ENCODE results near the gene CLEC17A.
"Not testable (repeated sequence)": the region's sequence is repeated elsewhere in the genome, so short reads cannot be mapped to it uniquely, and the experiment has no call there.

The CLEC17A gene, protein sequence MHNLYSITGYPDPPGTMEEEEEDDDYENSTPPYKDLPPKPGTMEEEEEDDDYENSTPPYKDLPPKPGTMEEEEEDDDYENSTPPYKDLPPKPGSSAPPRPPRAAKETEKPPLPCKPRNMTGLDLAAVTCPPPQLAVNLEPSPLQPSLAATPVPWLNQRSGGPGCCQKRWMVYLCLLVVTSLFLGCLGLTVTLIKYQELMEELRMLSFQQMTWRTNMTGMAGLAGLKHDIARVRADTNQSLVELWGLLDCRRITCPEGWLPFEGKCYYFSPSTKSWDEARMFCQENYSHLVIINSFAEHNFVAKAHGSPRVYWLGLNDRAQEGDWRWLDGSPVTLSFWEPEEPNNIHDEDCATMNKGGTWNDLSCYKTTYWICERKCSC

DNA sequence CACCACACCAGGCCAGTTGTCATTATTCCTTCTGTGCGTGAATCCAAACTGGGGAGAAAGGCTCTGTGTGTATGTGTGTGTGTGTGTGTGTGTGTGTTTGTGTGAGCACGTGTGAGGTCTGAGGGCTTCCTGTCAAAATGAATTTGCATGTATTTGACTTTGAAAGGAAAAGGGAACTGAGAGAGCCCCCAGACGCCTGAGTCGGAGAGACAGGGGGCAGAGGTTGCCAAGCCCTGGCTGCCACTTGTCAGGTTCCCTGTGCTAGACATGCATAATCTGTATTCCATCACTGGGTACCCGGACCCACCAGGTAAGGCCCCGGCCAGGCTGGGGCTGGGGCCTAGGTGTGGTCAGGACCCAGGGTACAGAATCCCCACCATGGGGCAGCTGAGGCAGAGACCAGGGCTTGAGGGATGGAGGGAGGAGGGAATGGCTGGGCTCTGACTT is at the start of gene CLEC17A:
Gene CLEC17A, plus strand, starts transcription at position 191 of the 447 bp plus-strand sequence. Its CDS starts 77 bp downstream, at position 268.
- no peak for DNase-seq

DNA sequence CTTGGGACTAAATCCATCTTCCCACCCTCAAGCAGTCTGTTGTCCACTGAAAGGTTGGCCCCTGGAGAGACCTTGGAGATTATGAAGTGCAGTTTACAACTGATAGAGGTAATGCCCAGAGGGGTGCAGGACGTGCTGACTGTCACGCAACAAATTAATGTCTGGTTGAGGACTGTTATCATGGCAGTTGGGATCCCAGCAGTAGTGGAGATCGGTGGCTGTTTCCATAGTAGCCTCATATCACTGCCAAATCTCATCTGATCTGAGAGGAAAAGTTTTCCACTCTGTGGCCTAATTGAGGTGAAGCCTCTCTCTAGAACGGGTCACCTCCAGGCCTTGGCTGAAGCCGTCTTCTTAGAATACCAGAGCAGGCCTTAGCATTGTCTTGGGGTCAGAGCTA is 49.4 kb upstream of the CLEC17A start:
- no peak for DNase-seq

DNA sequence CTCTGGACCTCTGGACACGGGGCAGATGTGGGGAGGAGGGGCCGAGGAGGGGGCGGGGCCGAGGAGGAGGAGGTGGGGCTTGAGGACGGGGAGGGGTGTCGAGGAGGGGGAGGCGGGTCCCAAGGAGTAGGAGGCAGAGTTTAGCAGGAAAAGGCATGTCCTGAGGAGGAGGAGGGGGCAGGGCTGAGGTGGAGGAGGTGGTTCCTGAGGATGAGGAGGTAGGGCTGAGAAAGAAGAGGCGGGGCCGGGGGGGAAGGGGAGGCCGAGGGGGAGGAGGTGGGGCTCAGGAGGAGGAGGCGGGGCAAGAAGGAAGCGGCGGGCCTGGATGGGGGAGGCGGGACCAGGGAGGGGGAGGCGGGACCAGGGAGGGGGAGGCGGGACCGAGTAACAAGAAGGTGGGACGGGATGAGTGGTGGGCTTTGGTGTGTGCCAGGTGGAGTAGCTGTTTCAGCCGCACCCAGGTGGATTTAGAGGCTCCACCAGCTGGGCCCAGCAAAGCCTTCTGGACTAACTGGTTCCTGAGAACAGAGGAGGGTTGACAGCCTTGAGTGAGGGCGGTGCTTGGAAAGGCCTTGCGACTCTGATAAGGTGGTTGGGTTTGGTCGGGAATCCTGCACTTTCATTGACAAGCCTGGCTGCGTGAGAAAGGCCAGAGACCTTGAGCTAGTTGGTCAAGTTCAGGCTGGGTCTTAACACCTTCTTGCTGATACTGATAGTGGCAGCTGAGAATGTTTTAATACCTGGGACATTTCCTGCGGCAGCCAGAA is 45.8 kb upstream of the CLEC17A start:
- DNase-seq = peak; percentile 66

DNA sequence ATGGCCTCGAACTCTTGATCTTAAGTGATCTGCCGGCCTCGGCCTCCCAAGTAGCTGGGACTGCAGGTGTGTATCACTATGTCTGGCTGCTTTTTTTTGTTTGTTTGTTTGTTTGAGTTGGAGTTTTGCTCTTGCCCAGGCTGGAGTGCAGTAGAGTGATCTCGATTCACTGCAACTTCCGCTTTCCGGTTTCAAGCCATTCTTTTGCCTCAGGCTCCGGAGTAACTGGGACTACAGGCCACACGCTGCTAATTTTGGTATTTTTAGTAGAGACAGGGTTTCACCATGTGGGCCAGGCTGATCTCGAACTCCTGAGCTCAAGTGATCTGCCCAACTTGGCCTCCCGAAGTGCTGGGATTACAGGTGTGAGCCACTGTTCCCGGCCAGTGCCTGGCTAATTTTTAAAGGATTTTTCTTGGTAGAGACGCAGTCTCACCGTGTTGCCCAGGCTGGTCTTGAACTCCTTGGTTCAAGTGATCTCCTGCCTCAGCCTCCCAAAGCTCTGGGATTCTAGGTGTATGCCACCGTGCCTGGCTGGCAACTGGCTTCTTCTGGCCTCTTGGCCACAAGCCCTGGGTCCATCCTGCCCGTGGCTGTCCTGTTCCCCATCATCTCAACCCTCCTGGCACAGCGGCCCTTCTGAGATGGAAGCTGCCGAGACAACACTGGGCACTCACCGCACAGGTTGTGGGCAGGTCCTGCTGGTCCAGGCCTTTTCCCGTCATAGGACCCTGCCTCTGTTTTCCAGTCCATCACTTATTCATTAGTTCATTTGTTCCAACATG is 42.0 kb upstream of the CLEC17A start:
- DNase-seq = no peak

DNA sequence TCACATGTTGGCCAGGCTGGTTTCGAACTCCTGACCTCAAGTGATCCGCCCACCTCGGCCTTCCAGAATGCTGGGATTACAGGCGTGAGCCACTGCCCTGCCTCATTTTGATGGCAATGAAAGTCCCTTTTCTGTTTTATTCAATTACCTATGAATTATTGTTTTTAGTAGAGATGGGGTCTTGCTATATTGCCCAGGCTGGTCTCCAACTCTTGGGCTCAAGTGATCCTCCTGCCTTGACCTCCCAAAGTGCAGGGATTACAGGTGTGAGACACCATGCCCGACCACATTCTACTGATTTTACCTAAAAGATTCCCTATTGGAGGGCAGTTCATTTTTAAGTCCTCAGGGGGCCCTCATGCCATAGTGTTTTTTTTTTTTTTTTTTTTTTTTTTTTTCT is 40.9 kb upstream of the CLEC17A start:
- not testable (repeated sequence) for DNase-seq

DNA sequence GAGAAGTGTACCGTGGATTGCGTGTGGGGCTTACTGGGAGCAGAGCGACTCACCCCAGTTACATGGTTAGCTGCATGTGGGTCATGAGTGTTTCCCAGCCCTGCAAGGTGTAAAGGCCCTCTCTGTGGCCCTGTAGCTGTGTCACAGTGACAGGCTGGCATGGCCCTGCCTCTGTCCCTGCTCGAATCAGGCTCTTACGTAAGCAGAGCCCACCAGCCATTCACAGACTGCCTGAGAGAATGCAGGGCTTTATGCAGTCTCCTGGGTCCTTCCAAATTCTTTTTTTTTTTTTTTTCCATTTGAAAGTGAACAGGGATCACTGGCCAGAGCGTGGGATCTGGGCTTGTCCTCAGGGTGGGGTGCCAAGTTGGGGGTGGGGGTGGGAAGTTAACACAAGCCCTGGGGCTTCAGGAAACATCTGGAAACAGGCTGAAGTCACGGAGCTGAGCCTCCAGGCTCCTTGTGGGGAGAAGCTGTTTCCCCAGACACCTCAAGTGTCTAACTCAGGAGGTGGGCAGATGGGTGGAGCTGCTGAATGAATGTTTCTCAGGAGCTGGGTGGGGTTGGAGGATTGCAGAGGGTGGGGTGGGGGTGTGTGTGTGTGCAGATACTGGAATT is 40.1 kb upstream of the CLEC17A start:
- no peak for DNase-seq

DNA sequence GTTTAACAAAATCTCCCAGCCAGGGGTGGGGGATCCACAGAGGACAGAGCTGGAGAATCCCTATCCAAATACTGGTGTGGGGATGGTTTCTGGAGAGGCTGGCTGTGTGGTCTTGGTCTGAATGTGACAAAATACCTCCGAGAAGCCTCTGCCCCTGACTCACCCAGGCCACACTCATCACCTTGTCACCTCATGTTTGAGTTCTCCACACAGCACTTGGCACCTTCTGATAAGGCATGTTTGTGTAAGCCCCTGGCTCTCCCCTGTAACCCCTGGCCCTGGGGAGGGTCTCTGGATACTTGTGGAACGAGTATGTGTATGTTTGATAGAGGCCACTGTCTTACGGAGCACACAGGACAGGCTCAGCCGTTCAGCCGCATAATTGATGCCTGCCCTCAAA is 38.8 kb upstream of the CLEC17A start:
- DNase-seq = no peak

DNA sequence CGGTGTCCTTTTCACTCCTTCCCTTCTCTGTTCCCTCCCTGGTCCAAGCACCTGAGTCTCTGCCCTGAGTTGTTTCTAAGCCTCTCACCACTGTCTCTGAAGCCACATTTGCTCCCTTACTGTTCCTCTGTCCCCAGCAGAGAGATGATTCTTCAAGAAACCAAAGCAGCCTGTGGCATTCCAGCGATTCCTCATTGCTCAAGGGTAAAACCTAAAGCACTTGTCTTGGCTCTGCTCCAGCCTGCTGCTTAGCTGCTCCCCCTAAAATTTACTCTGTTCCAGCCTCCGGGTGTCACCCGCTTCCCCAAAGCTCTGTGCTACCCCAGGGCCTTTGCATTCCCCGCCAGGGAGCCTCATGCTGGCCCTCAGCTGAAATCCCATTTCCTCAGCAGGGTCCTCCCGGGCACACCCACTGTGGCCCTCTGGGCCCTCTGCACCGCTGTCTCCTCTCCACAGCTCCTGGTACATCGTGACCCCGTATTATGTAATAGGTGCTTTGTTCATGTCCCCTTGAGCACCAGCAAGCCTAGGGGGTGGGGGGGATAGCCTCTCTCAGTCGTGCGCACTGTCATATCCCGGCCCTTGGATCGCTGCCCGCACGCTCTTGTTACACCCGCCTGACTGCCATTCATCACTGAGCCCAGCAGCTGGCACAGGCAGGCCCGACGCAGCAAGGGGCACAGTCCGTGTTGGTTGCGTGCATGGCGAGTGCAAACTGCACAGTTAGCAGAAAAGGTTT is 37.7 kb upstream of the CLEC17A start:
- no peak for DNase-seq

DNA sequence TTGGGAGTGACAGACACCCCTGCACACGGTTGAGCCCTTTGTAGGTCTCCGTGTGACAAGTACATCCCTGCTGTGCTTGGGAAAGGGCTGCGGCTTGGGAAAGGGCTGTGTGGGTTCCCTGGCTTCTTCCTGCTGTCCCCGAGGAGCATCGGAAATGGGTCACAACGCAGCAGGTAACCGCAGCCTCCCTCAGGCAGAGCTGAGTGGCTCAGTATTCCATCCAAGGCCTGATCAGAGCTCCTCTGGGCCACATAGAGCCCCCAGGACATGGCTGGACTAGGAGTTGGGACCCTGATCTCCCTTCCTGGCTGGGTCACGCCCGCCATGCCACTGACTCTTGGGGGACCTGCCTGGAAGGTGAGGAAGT is 37.2 kb upstream of the CLEC17A start:
- DNase-seq = no peak

DNA sequence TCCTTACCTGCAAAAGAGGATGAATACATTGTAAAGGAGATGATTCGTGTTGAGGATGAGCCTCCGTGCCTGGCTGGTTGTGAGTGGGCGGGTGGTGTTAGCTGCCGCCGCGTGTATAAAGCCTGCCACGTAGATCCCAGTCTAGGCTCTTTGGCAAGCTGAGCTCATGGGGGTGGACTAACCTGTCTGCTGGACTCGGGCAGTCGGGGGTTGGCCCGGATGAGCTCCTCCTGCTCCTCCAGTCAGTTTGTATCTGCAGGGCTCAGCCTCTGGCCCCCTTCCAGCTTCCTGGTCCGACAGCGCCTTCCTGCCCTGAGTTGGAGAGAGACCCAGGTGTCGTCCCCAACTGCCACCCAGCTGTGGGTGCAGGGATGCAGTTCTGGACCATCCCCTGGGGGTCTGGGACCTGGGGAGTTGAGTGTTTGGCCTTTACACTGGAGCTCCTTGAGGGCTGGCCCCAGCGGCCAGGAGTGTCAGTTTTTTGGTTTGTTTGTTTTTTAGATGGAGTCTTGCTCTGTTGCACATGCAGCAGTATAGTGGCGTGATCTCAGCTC is 32.6 kb upstream of the CLEC17A start:
- DNase-seq = no peak

DNA sequence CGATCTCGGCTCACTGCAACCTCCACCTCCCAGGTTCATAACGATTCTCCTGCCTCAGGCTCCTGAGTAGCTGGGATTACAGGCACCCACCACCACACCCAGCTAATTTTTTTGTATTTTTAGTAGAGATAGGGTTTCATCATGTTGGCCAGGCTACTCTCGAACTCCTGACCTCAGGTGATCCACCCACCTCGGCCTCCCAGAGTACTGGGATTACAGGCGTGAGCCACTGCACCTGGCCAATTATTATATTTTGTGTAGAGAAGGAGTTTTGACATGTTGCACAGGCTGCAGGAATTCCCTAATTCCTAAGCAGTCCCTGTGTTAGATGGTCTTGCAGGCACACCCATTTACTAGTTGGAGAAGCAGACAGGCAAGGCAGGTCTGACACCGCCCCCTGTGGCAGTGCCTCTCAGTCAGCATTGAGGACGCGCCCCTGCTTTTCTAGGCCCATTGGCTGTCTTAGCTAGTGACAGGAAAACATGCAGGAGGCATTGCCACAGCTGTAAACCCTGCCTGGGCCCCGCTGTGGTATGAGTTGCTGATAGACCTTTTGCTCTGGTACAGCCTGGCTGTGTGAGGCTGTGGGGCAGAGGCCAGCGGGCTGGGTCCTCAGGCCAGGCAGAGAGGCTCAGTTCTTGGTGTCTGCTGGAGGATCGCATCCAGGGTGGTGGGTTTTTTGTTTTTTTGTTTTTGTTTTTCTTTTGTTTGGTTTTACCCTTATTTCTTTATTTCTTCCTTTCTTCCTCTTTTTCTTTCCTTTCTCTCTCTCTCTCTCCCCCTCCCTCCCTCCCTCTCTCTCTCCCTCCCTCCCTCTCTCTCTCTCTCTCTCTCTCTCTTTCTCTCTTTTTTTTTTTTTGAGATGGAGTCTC is 31.5 kb upstream of the CLEC17A start:
- peak; percentile 86 for DNase-seq

DNA sequence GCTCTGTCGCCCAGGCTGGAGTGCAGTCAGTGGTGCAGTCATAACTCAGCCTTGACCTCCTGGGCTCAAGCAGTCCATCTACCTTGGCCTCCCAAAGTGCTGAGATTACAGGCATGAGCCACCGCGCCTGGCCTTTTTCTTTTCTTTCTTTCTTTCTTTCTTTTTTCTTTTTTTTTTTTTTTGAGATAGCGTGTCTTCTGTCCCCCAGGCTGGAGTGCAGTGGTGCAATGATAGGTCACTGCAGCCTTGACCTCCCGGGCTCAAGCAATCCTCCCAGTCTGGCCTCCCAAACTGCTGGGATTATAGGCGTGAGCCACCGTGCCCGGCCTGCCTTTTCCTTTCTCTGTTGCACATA is 30.9 kb upstream of the CLEC17A start:
- DNase-seq = not testable (repeated sequence)

DNA sequence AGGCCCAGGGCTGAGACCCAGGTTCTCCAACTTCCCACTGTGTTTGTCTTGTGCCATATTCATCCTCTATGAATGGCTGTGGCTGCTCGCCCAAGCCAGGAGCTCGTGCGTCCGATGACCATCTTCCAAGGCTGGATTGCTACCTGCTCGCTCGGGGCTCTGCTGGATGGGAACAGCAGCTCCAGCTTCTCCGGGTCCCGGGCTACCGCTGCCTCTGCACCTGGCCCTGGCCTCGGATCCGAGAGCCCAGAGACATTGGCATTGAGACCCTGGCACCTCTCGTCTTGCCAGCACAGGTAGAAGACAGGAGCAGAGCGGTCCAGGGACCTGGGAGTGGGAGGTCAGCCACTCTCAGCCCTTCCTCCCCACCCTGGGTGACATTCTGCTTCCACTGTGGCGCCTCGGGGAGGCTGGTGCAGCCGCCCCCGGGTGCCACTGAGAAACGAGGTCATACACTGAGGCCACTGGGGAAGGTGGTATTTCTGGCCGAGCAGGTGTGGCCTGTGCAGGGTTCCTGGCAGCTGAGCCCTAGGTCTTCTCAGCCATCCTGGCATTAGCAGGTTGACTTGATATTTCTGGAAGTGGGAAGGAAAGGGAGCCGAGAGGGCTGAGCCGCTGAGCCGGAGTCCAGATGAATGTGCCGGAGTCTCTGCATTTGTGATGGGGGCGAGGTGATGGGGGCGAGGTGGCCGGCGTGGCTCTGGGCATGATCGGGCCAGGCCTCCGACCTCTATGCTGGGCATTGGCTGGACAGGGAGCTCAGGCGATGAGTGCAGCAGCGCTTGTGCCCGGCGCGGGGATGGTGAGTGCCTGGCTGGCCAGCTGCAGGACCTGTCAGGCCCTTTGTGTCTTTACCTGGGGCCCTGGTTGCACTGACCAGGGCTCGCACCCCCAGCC is 29.6 kb upstream of the CLEC17A start:
- DNase-seq = no peak

DNA sequence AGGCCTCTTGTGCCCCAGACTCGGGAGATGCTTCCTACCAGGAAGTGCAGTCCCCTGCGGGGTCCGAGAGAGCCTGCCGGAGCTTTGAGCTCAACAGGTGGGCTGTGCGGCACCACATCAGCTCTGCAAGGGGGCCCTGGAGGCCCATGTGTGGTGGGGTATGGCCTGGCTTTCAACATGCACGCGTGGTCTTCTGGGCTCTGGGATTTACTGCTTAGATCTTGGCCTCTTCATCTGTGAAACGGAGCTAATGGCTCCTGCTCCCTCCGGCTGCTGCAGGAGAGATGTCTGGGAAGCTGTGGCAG is 29.0 kb upstream of the CLEC17A start:
- DNase-seq = no peak

DNA sequence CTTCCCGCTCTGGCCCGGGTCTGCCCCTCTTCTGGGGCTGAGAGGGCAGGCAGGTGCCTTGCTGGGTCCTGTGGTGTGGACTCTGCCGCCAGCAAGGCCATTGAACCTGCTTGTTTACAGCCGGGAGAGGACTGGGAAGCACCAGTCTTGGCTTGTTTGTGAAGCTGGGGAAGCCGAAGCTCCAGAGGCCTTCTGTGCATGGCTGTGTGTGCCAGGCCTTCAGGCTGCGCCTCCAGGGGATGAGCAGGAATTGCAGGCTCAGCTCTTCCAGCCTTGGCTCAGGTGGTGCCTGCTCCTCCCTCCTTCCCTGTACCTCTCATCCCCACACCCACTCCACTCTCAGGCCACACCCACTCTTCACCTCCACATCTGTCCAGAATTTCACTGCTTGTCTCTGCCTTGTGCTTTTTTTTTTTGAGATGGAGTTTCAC is 28.5 kb upstream of the CLEC17A start:
- no peak for DNase-seq

DNA sequence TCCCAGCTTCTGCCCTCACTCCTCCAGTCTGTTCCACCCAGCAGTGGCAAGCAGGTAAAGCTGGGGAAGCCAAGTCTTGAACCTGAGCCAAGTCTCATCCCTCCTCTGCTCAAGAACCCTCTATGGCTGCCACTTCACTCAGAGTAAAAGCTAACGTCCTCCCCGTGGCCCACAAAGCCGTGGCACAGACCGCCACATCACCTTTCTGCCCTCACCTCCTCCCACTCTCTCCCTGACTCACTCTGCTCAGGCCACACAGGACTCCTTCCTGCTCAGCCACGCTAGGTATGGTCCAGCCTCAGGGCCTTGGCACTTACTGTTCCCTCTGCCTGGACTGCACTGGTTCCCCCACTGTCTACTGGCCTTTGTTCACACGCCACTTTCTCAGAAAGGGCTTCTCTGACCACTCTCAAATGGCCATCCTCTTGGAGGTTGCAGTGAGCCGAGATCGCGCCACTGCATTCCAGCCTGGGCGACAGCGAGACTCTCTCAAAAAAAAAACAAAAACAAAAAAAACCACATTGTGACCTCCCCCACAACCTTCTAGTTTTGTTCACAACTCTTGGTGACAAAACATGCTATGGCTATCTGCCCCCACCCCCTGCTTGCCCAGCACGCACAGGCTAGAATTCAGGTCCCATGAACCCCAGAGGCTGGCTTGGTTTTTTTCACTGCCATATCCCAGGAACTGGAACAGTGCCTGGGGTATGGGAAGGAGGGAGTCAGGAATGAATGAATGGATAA is 26.8 kb upstream of the CLEC17A start:
- no peak for DNase-seq

DNA sequence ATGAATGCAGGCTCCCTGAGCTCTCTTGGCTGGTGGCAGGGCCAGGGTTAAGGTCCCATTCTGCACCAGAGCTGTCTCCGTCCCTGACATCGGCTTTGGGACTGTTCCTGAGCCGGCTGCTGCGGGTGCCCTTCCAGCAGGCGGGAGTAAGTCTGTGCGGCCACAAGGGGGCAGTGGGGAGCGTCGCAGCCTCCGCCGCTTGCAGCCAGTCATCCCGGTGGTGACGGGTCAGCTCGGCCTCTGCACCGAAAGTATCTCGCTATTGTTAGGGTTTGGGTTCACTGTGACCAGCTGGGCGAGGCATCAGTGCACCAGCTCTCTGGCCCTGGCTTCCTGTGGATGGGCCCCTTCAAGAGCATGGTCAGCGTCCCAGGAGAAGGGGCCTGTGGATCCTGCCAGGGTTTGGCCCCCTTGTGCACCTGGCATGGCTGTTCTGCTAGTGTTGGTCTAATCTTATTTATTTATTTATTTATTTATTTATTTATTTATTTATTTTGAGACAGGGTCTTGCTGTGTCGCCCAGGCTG is 26.2 kb upstream of the CLEC17A start:
- peak; percentile 74 for DNase-seq

DNA sequence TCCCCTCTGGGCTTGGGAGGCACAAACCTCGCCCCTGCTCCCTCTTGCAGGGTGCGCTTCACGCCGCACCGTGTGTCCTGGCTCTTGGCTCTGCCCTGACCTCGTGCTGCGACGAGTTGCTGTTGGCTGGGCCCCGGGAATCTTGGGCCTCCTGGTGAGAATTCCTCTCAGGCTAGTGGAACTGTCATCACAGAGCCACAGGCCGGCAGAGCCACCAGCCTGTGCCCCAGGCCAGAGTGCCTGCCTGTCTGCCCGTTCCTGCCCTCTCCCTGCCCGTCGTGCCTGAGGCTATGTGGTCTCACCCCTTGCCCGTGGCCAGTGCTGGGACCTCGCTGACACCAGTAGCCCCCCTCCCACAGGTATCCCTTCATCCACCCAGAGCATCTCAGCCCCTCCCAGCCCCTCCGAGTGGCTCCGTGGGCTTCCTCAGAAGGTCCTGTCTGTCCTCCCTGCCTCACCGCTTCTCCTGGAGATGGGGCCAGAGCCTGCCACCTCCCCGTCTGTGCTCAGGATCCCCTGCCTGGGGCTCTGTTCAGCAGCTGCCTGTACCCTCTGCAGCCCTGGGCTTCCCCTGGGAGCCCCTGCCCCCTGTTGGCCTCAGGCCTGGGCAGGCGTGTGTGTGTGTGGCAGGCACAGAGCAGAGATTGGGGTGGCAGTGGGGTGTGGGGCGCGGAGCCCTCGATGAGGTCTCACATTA is 24.4 kb upstream of the CLEC17A start:
- no peak for DNase-seq

All from CD4-positive, alpha-beta T cell treated with Interleukin-17A for 1 hour (primary cell).